DOHH2 (cell line): ENCODE measurements around the gene XRCC1.

ENCODE experiments used
- CTCF ChIP-seq: fragments of 200-600 bp; sonication (generic); IDR thresholded peaks from one replicate; pipeline ENCODE4 v1.5.1; 2014; ENCODE audit warnings: antibody characterized with exemption, mild to moderate bottlenecking, low read depth, low read length; ENCODE audit not compliant: poor library complexity, severe bottlenecking
- EZH2phosphoT487 ChIP-seq: fragments of 200-600 bp; sonication (generic); IDR thresholded peaks from 2 replicates; pipeline ENCODE4 v1.6.1; 2017; ENCODE audit warnings: borderline replicate concordance, mild to moderate bottlenecking, antibody characterized with exemption, low read length, moderate library complexity, mixed read lengths

GRCh38 chr19:43532962-43533545 lies 42.3 kb downstream of the XRCC1 start, which contains the start of gene ZNF575:
- TF ChIP-seq CTCF = no peak
- TF ChIP-seq EZH2phosphoT487 = no peak
